SU-DHL-6 (cell line): ENCODE results near the gene ATP6AP2.

ENCODE experiments used
- H2AFZ ChIP-seq: fragments of 200-600 bp; sonication (generic); 2 replicates; pipeline ENCODE4 v1.6.1; 2014; ENCODE audit warnings: low read depth, mild to moderate bottlenecking, moderate library complexity, mixed read lengths, antibody characterized with exemption, low read length; ENCODE audit not compliant: severe bottlenecking
- H3F3A ChIP-seq: fragments of 200-600 bp; shearing (Covaris generic); 2 replicates; pipeline ENCODE4 v1.6.0; 2016; ENCODE audit warnings: antibody characterized with exemption, mild to moderate bottlenecking; ENCODE audit not compliant: insufficient read depth
- H3K27ac ChIP-seq: fragments of 200-600 bp; sonication (generic); 2 replicates; pipeline ENCODE4 v1.5.1; 2016; ENCODE audit warnings: low read depth, mild to moderate bottlenecking, low read length, moderate library complexity, mixed read lengths
- H3K27me3 ChIP-seq: fragments of 200-600 bp; sonication (generic), shearing (Covaris generic); 2 replicates; pipeline ENCODE4 v1.6.0; 2014; ENCODE audit warnings: mild to moderate bottlenecking, low read length
- H3K36me3 ChIP-seq: fragments of 200-600 bp; sonication (generic); 2 replicates; pipeline ENCODE4 v1.6.1; 2014; ENCODE audit warnings: mild to moderate bottlenecking, low read length, mixed read lengths
- H3K4me2 ChIP-seq: fragments of 300-600, 200-600 bp; shearing (Covaris generic), sonication (generic); 2 replicates; pipeline ENCODE4 v1.6.0; 2014; ENCODE audit warnings: low read length, low read depth, mild to moderate bottlenecking; ENCODE audit not compliant: poor library complexity, severe bottlenecking
- H3K4me3 ChIP-seq: fragments of 200-600 bp; sonication (generic); 2 replicates; pipeline ENCODE4 v1.5.1; 2014; ENCODE audit warnings: antibody characterized with exemption, low read length, mild to moderate bottlenecking, mixed read lengths; ENCODE audit not compliant: insufficient read depth, poor library complexity, severe bottlenecking
- H3K79me2 ChIP-seq: fragments of 200-600 bp; sonication (generic); 2 replicates; pipeline ENCODE4 v1.6.1; 2014; ENCODE audit warnings: mild to moderate bottlenecking, low read length, moderate library complexity; ENCODE audit not compliant: insufficient read depth
- H3K9ac ChIP-seq: fragments of 200-600 bp; sonication (generic); 2 replicates; pipeline ENCODE4 v1.7.0; 2014; ENCODE audit warnings: mild to moderate bottlenecking, low read length
- H3K9me2 ChIP-seq: fragments of 200-600 bp; sonication (generic); replicated peaks from 2 replicates; pipeline ENCODE4 v1.6.1; 2014; ENCODE audit warnings: low read length; ENCODE audit not compliant: insufficient read depth
- H3K9me3 ChIP-seq: fragments of 200-600 bp; sonication (generic); 2 replicates; pipeline ENCODE4 v1.6.1; 2014; ENCODE audit warnings: low read length, mixed read lengths; ENCODE audit not compliant: insufficient read depth
- H4K20me1 ChIP-seq: fragments of 200-600 bp; sonication (generic); 2 replicates; pipeline ENCODE4 v1.6.1; 2014; ENCODE audit warnings: low read depth, mild to moderate bottlenecking, antibody characterized with exemption, low read length, moderate library complexity, mixed read lengths
- EZH2phosphoT487 ChIP-seq: fragments of 200-600 bp; sonication (generic), shearing (Covaris generic); conservative IDR thresholded peaks from 2 replicates; pipeline ENCODE4 v1.6.1; 2018; ENCODE audit warnings: mild to moderate bottlenecking, antibody characterized with exemption, low read length, moderate library complexity, mixed read lengths
- TF ChIP-seq, protein P1 (sequence below): fragments of 200-600 bp; sonication (generic); IDR thresholded peaks from one replicate; pipeline ENCODE4 v1.5.1; 2017; ENCODE audit warnings: antibody characterized with exemption, mild to moderate bottlenecking, low read length, moderate library complexity; ENCODE audit not compliant: insufficient read depth, poor library complexity, severe bottlenecking

Gene ATP6AP2

GRCh38 chrX:40558590-40558989 is 22.2 kb upstream of the ATP6AP2 start:
- Histone ChIP-seq H3K4me2 (no peak overlapping the region), H3K36me3 (no peaks in the 10 kb centered on the region), H3K27ac (no peak overlapping the region), H4K20me1 (no peaks in the 10 kb centered on the region), H3K4me3 (no peak overlapping the region), H3K9me2 (no peaks in the 10 kb centered on the region), H3K79me2 (no peaks in the 10 kb centered on the region), H2AFZ (no peak overlapping the region), H3F3A (no peaks in the 10 kb centered on the region), H3K9ac (no peak overlapping the region), H3K9me3 (no peaks in the 10 kb centered on the region), H3K27me3 (no peaks in the 10 kb centered on the region)
- TF ChIP-seq, protein P1, sequence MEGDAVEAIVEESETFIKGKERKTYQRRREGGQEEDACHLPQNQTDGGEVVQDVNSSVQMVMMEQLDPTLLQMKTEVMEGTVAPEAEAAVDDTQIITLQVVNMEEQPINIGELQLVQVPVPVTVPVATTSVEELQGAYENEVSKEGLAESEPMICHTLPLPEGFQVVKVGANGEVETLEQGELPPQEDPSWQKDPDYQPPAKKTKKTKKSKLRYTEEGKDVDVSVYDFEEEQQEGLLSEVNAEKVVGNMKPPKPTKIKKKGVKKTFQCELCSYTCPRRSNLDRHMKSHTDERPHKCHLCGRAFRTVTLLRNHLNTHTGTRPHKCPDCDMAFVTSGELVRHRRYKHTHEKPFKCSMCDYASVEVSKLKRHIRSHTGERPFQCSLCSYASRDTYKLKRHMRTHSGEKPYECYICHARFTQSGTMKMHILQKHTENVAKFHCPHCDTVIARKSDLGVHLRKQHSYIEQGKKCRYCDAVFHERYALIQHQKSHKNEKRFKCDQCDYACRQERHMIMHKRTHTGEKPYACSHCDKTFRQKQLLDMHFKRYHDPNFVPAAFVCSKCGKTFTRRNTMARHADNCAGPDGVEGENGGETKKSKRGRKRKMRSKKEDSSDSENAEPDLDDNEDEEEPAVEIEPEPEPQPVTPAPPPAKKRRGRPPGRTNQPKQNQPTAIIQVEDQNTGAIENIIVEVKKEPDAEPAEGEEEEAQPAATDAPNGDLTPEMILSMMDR = no peak
- TF ChIP-seq EZH2phosphoT487 = no peak

- H3K79me2 ChIP-seq = no peaks in the 10 kb centered on the region
- no peaks in the 10 kb centered on the region for H3K9me3 ChIP-seq
- H3K9me2 ChIP-seq = no peaks in the 10 kb centered on the region
- H2AFZ ChIP-seq = no peak overlapping the region
- no peak overlapping the region for H3K4me3 ChIP-seq
- no peaks in the 10 kb centered on the region for H3K36me3 ChIP-seq
- no peak overlapping the region for H3K9ac ChIP-seq
- TF ChIP-seq, protein P1 = no peak
- TF ChIP-seq EZH2phosphoT487 = no peak
- no peaks in the 10 kb centered on the region for H4K20me1 ChIP-seq
- H3K4me2 ChIP-seq = no peak overlapping the region
- H3K27ac ChIP-seq = no peak overlapping the region
- H3K27me3 ChIP-seq = no peaks in the 10 kb centered on the region
- no peaks in the 10 kb centered on the region for H3F3A ChIP-seq
These were observed 17.0 kb upstream of the ATP6AP2 start for GRCh38 chrX:40563784-40564183.

DNA sequence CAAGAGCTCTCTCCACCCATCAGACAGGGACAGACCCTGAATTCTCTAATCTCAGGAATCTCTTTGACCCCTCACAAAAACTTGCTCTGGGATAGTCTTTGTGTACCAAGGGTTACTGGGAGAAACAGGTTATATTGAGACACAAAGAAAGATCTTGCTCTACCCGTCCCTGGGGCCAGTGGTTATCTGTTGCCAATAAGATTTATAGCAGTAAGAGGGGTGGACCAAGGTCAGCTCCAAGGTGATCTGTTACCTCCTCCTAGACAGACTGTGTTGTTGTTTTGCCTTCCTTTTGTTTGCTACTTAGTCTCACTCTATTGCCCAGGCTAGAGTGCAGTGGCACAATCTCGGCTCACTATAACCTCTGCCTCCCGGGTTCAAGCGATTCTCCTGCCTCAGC is 16.3 kb upstream of the ATP6AP2 start:
- Histone ChIP-seq H3K4me2 (no peak overlapping the region), H3K4me3 (no peak overlapping the region), H3K9ac (no peak overlapping the region), H2AFZ (no peak overlapping the region), H3K9me3 (no peaks in the 10 kb centered on the region), H3F3A (no peaks in the 10 kb centered on the region), H4K20me1 (no peaks in the 10 kb centered on the region), H3K79me2 (no peaks in the 10 kb centered on the region), H3K36me3 (no peaks in the 10 kb centered on the region), H3K27me3 (no peaks in the 10 kb centered on the region), H3K9me2 (no peaks in the 10 kb centered on the region), H3K27ac (no peak overlapping the region)
- no peak for TF ChIP-seq EZH2phosphoT487
- TF ChIP-seq, protein P1 = no peak
